ENCODE measurements around the gene DMKN. TPM values are rescaled to one million over a fixed set of nuclear protein-coding genes. Genes with fewer than 3 reads are reported as not detected.

Gene DMKN
- total RNA-seq, 2 donors from 2014 or later: 3.7 to 7.5 TPM

DNA sequence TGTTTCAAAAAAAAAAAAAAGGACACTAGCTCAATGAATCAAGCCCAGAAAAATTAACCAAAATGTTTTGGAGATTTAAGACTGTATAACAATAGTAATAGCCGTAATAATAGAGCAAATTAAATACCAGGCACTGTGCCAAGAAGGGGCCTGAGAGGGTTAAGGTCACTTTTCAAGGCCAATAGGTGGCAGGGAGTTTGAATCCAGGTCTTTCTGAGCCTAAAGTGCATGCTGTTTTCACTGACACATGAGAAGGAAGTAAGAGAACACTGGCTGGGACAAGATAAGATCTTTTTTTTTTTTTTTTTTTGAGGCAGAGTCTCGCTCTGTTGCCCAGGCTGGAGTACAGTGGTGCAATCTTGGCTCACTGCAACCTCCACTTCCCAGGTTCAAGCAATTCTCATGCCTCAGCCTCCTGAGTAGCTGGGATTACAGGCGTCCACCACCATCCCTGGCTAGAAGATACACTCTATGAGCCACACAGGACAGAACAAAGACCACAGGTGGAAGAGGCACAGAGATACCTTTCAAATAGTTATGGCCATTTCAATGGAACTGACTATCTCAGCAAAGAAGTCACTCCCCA is 57.7 kb downstream of the DMKN start:
- peaks cover 34% of the 10 kb centered on the region for H3K4me1 Mint-ChIP-seq (ENCODE audit: low read depth)
- no peak overlapping the region for H3K27ac Mint-ChIP-seq
- DNase-seq: no peak
- H3K36me3 Mint-ChIP-seq (ENCODE audit: insufficient read depth in 2 of 2): no peaks in the 10 kb centered on the region
- no peak for ATAC-seq (replicated peaks in 1 of 2)
- no peak overlapping the region for H3K4me3 Mint-ChIP-seq
- peaks cover 8% of the 10 kb centered on the region for H3K27me3 Mint-ChIP-seq (ENCODE audit: low read depth)
- H3K9me3 Mint-ChIP-seq: no peaks in the 10 kb centered on the region

DNA sequence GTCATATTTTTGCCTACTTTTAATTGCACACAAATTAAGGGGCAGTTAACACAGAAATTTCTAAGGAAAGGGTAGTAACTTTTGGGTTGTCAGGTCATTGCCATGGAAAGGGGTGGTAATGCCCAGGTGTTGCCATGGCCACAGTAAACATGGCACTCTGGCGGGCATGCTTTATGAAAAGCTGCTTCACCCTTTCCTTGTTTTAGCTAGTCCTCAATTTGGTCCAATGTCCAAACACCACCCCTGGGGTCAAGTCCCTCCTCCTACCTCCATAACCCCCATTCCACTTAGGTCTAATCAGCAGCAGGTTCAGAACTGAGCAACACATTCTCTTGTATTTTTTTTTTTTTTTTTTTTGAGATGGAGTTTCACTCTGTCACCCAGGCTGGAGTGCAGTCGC is 58.8 kb downstream of the DMKN start:
- Mint-ChIP-seq H3K27ac (no peak overlapping the region), H3K9me3 (no peaks in the 10 kb centered on the region), H3K4me3 (no peak overlapping the region), H3K36me3 (ENCODE audit: insufficient read depth in 2 of 2) (no peaks in the 10 kb centered on the region), H3K4me1 (ENCODE audit: low read depth) (peaks cover 37% of the 10 kb centered on the region), H3K27me3 (ENCODE audit: low read depth) (peaks cover 17% of the 10 kb centered on the region)
- ATAC-seq (replicated peaks in 1 of 2): no peak
- DNase-seq: no peak

DNA sequence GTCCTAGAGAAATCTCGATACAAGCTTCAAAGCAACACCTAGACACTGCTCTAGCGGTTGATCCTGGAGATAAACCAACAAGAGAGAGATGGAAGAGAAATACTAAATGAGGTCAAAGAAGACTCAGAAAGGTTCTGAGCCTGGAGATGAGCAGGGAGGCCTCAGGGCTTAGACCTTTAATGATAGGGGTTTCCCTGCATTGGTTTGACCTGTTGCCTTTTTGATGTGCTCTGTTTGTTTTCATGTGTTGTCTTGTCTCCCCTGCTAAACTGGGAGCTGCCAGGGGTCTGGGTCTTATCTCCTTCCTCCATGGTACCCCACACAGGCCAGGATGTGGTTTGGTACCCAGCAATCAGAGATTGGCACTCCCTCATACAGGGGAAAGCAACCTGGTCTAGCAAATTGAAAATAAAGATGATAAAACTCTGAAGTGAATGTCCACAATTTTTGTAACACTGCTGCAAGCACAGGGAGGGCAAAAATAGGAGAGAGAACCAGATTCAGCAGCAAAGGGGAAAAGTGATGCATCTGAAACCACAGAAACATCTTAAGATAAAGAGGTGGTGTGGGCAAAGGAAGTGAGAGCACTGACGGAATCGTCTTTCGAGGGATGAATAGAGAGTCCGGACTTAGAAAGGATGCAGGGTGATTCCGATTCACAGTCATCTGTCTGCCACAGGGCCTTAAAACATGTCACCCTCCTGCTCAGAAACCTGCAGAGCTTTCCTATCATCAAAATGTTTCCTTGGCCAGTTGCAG is 61.9 kb downstream of the DMKN start:
- Mint-ChIP-seq H3K9me3 (no peaks in the 10 kb centered on the region), H3K36me3 (ENCODE audit: insufficient read depth in 2 of 2) (no peaks in the 10 kb centered on the region), H3K4me1 (ENCODE audit: low read depth) (peaks cover 39% of the 10 kb centered on the region), H3K27ac (peak overlapping the region; percentile 5), H3K27me3 (ENCODE audit: low read depth) (peaks cover 37% of the 10 kb centered on the region), H3K4me3 (peak overlapping the region; percentile 44 to 61)
- DNase-seq (peak; percentile 53 to 54), ATAC-seq (replicated peaks in 1 of 2) (peak; percentile 91 to 94)

- H3K4me3 Mint-ChIP-seq: no peak overlapping the region
- DNase-seq (no peak), ATAC-seq (replicated peaks in 1 of 2) (no peak)
- H3K27me3 Mint-ChIP-seq (ENCODE audit: low read depth): peaks cover 47% of the 10 kb centered on the region
- H3K36me3 Mint-ChIP-seq (ENCODE audit: insufficient read depth in 2 of 2): no peaks in the 10 kb centered on the region
- peaks cover 55% of the 10 kb centered on the region for H3K4me1 Mint-ChIP-seq (ENCODE audit: low read depth)
- H3K27ac Mint-ChIP-seq: no peak overlapping the region
- H3K9me3 Mint-ChIP-seq: no peaks in the 10 kb centered on the region
Measured at GRCh38 chr19:35449359-35450043, 63.9 kb downstream of the DMKN start.

DNA sequence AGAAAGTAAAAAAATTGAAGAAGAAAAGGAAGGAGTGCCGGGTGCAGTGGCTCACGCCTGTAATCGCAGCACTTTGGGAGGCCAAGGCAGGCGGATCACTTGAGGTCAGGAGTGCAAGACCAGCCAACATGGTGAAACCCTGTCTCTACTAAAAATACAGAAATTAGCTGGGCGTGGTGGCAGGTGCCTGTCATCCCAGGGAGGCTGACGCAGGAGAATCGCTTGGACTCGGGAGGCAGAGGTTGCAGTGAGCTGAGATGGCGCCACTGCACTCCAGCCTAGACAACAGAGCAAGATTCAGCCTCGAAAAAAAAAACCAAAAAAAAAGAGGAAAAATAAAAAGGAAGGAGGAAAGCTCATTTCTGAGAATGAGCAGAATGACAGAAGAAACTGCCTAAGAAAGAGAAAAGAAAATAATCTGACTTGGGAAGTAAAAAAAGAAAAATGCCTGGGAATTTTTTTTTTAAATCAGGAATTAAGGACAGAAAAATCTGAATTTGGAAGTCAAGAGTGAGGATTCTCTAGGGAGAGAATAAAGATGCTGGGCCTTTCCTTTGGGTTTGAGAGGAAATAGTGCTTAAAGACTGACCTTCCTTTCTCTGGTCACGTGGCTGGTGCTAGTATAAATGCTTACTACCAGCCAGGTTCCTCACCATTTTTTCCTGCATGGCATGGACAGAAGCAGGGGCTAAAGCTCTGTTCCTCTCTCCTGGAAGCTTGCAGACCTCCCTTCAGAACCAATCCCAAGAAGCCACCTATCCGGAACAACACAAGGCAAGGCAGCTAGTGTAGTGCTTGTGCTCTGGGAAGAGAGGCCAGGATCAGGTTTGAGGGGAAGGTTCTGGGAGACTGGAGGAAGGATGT is 65.6 kb downstream of the DMKN start, which contains the start of gene FFAR2:
FFAR2 (plus strand) TSS at position 652 of the 864 bp plus-strand sequence. CDS start 1,458 bp downstream, outside the sequence.
- H3K27me3 Mint-ChIP-seq (ENCODE audit: low read depth): peaks cover 41% of the 10 kb centered on the region
- DNase-seq (no peak), ATAC-seq (replicated peaks in 1 of 2) (no peak)
- peaks cover 54% of the 10 kb centered on the region for H3K4me1 Mint-ChIP-seq (ENCODE audit: low read depth)
- H3K9me3 Mint-ChIP-seq: no peaks in the 10 kb centered on the region
- H3K4me3 Mint-ChIP-seq: no peak within 1 kb of the TSS
- no peaks in the 10 kb centered on the region for H3K36me3 Mint-ChIP-seq (ENCODE audit: insufficient read depth in 2 of 2)
- peak within 1 kb of the TSS; percentile 3 for H3K27ac Mint-ChIP-seq

Other genes starting within 250 kb of the DMKN start
- 100 to 1,000 TPM; 202 to 212 TPM for gene USF2, start 244.7 kb downstream of the DMKN start, total RNA-seq
- 1 to 10 TPM; 1.2 to 2.4 TPM for gene HAMP, start 231.1 kb downstream of the DMKN start, total RNA-seq
- gene MAG, start 221.5 kb downstream of the DMKN start, total RNA-seq: under 1 TPM; 0.29 to 0.83 TPM
- 10 to 100 TPM; 39.1 to 44.5 TPM for gene CD22, start 184.5 kb downstream of the DMKN start, total RNA-seq
- gene FFAR1, start 165.7 kb downstream of the DMKN start, total RNA-seq: 1 to 10 TPM in 1 of 2 donors, under 1 TPM in 1; 0.67 to 1.4 TPM
- gene FFAR3, start 155.2 kb downstream of the DMKN start, total RNA-seq: 1 to 10 TPM; 6.6 to 8.8 TPM
- gene GPR42, start 142.6 kb downstream of the DMKN start, total RNA-seq: 1 to 10 TPM; 1.1 to 1.9 TPM
- gene FFAR2, start 65.4 kb downstream of the DMKN start, total RNA-seq: not detected
- gene KRTDAP, start 23.2 kb downstream of the DMKN start, total RNA-seq: not detected
- gene SBSN, start 14.7 kb upstream of the DMKN start, total RNA-seq: under 1 TPM in 1 of 2 donors, not detected in 1; 0.21 TPM
- not detected for gene GAPDHS, start 19.8 kb upstream of the DMKN start, total RNA-seq
- 10 to 100 TPM; 79.0 to 87.8 TPM for gene TMEM147, start 32.0 kb upstream of the DMKN start, total RNA-seq
- gene ATP4A, start 50.0 kb upstream of the DMKN start, total RNA-seq: not detected
- not detected for gene PMIS2, start 72.5 kb upstream of the DMKN start, total RNA-seq
- gene HAUS5, start 99.1 kb upstream of the DMKN start, total RNA-seq: 10 to 100 TPM; 39.2 to 55.3 TPM
- 100 to 1,000 TPM; 105 to 130 TPM for gene RBM42, start 115.4 kb upstream of the DMKN start, total RNA-seq
- gene ETV2, start 128.1 kb upstream of the DMKN start, total RNA-seq: 1 to 10 TPM; 1.7 to 2.5 TPM
- gene COX6B1, start 134.7 kb upstream of the DMKN start, total RNA-seq: 100 to 1,000 TPM; 277 to 288 TPM
- gene UPK1A, start 152.9 kb upstream of the DMKN start, total RNA-seq: under 1 TPM; 0.86 to 0.93 TPM
- gene ZBTB32, start 190.9 kb upstream of the DMKN start, total RNA-seq: 100 to 1,000 TPM; 147 to 192 TPM
- gene KMT2B, start 204.4 kb upstream of the DMKN start, total RNA-seq: 10 to 100 TPM; 63.0 to 71.5 TPM
- gene IGFLR1, start 228.8 kb upstream of the DMKN start, total RNA-seq: 100 to 1,000 TPM; 253 to 274 TPM
- 10 to 100 TPM; 71.0 to 83.6 TPM for gene U2AF1L4, start 231.8 kb upstream of the DMKN start, total RNA-seq
- 10 to 100 TPM; 50.7 to 53.7 TPM for gene PSENEN, start 232.0 kb upstream of the DMKN start, total RNA-seq
- gene LIN37, start 234.9 kb upstream of the DMKN start, total RNA-seq: 10 to 100 TPM; 11.4 to 14.3 TPM
- 1 to 10 TPM; 1.4 to 2.4 TPM for gene HSPB6, start 243.4 kb upstream of the DMKN start, total RNA-seq
- 10 to 100 TPM; 38.9 to 47.8 TPM for gene PROSER3, start 244.5 kb upstream of the DMKN start, total RNA-seq

All from activated T-cell treated with anti-CD3 and anti-CD28 coated beads, Interleukin-2, amount 50 U/mL, for 72 hours (primary cell).